Measurements from ENCODE around the gene AKAP17A.
"Not testable (repeated sequence)": the region's sequence is repeated elsewhere in the genome, so short reads cannot be mapped to it uniquely, and the experiment has no call there.

AKAP17A gene

GRCh38 chrX:1558761-1559468 is 32.5 kb upstream of the AKAP17A start:
- H3K79me2 ChIP-seq (ENCODE audit: insufficient read depth, low read length) = no peaks in the 10 kb centered on the region
- no peak for TF ChIP-seq CTCF (IDR thresholded peaks at IDR 0.05; ENCODE audit: low read length)
- no peak for TF ChIP-seq EZH2 (IDR thresholded peaks at IDR 0.05; ENCODE audit: borderline replicate concordance, low read length)
- no peak overlapping the region for H3K27ac ChIP-seq (ENCODE audit: low read depth, low read length, poor library complexity, severe bottlenecking)
- no peaks in the 10 kb centered on the region for H3F3A ChIP-seq (ENCODE audit: insufficient read depth, low read length)
- no peaks in the 10 kb centered on the region for H3K9me2 ChIP-seq (ENCODE audit: low read depth, low read length)
- H3K4me3 ChIP-seq (ENCODE audit: low read depth, low read length, poor library complexity, severe bottlenecking) = no peak overlapping the region
- H4K20me1 ChIP-seq (ENCODE audit: insufficient read depth, low read length) = no peaks in the 10 kb centered on the region
- no peak overlapping the region for H3K4me2 ChIP-seq (ENCODE audit: low read length)
- H3K27me3 ChIP-seq (ENCODE audit: insufficient read depth, low read length) = 0 out of 2 replicates have a peak, but pooled peaks cover 3% of the 10 kb centered on the region
- peaks cover 8% of the 10 kb centered on the region for H3K4me1 ChIP-seq (ENCODE audit: insufficient read depth, low read length, severe bottlenecking)
- H3K9ac ChIP-seq (ENCODE audit: low read length) = no peak overlapping the region
- no peak overlapping the region for H2AFZ ChIP-seq (ENCODE audit: low read length)
- H3K36me3 ChIP-seq (ENCODE audit: insufficient read depth, low read length) = peaks cover 5% of the 10 kb centered on the region; the same call in 1 of the 2 replicates
- peaks cover 4% of the 10 kb centered on the region; the same call in 1 of the 2 replicates for H3K9me3 ChIP-seq (ENCODE audit: low read length)

GRCh38 chrX:1561164-1561563 is 30.2 kb upstream of the AKAP17A start:
- no peaks in the 10 kb centered on the region for H3F3A ChIP-seq (ENCODE audit: insufficient read depth, low read length)
- H3K79me2 ChIP-seq (ENCODE audit: insufficient read depth, low read length) = no peaks in the 10 kb centered on the region
- 0 out of 2 replicates have a peak, but pooled peaks cover 3% of the 10 kb centered on the region for H3K27me3 ChIP-seq (ENCODE audit: insufficient read depth, low read length)
- H3K4me1 ChIP-seq (ENCODE audit: insufficient read depth, low read length, severe bottlenecking) = peaks cover 12% of the 10 kb centered on the region
- H3K9me3 ChIP-seq (ENCODE audit: low read length) = no peaks in the 10 kb centered on the region
- no peaks in the 10 kb centered on the region for H3K36me3 ChIP-seq (ENCODE audit: insufficient read depth, low read length)
- H4K20me1 ChIP-seq (ENCODE audit: insufficient read depth, low read length) = no peaks in the 10 kb centered on the region
- H3K9me2 ChIP-seq (ENCODE audit: low read depth, low read length) = no peaks in the 10 kb centered on the region
- H3K27ac ChIP-seq (ENCODE audit: low read depth, low read length, poor library complexity, severe bottlenecking) = no peak overlapping the region
- H2AFZ ChIP-seq (ENCODE audit: low read length) = no peak overlapping the region
- no peak overlapping the region for H3K4me2 ChIP-seq (ENCODE audit: low read length)
- H3K4me3 ChIP-seq (ENCODE audit: low read depth, low read length, poor library complexity, severe bottlenecking) = no peak overlapping the region
- H3K9ac ChIP-seq (ENCODE audit: low read length) = no peak overlapping the region
- TF ChIP-seq CTCF (IDR thresholded peaks at IDR 0.05; ENCODE audit: low read length) = no peak
- TF ChIP-seq EZH2 (IDR thresholded peaks at IDR 0.05; ENCODE audit: borderline replicate concordance, low read length) = no peak

- not testable (repeated sequence) for H2AFZ ChIP-seq (ENCODE audit: low read length); H3K4me3 ChIP-seq (ENCODE audit: low read depth, low read length, poor library complexity, severe bottlenecking); H3K79me2 ChIP-seq (ENCODE audit: insufficient read depth, low read length); H4K20me1 ChIP-seq (ENCODE audit: insufficient read depth, low read length); H3K9me2 ChIP-seq (ENCODE audit: low read depth, low read length); H3K27ac ChIP-seq (ENCODE audit: low read depth, low read length, poor library complexity, severe bottlenecking); H3K4me2 ChIP-seq (ENCODE audit: low read length); H3K9ac ChIP-seq (ENCODE audit: low read length); H3K9me3 ChIP-seq (ENCODE audit: low read length); H3F3A ChIP-seq (ENCODE audit: insufficient read depth, low read length); H3K27me3 ChIP-seq (ENCODE audit: insufficient read depth, low read length); H3K36me3 ChIP-seq (ENCODE audit: insufficient read depth, low read length)
- H3K4me1 ChIP-seq (ENCODE audit: insufficient read depth, low read length, severe bottlenecking) = peaks cover 12% of the 10 kb centered on the region
These were observed 27.3 kb upstream of the AKAP17A start for GRCh38 chrX:1564077-1564476.
